Neural cell (in vitro differentiated cells): ENCODE measurements around the gene HSP90AA1. TPM values are rescaled to one million over a fixed set of nuclear protein-coding genes. Genes with fewer than 3 reads are reported as not detected.
"Not testable (repeated sequence)": the region's sequence is repeated elsewhere in the genome, so short reads cannot be mapped to it uniquely, and the experiment has no call there.

ENCODE experiments used
- H2AFZ ChIP-seq: fragments of 200-600, 300-800 bp; sonication (generic), shearing (Covaris generic); 2 replicates; pipeline ENCODE4 v1.6.0; 2014; ENCODE audit warnings: low read depth, mild to moderate bottlenecking, antibody characterized with exemption, low read length, moderate library complexity
- H3F3A ChIP-seq: fragments of 200-600 bp; shearing (Covaris generic); 2 replicates; pipeline ENCODE4 v1.6.1; 2016; ENCODE audit warnings: mild to moderate bottlenecking, moderate library complexity, mixed read lengths, antibody characterized with exemption, low read length; ENCODE audit not compliant: insufficient read depth, poor library complexity, severe bottlenecking
- H3K27ac ChIP-seq: fragments of 200-600, 300-800 bp; sonication (generic), shearing (Covaris generic); 2 replicates; pipeline ENCODE4 v1.5.1; 2014; ENCODE audit warnings: mild to moderate bottlenecking, low read length, moderate library complexity
- H3K27me3 ChIP-seq: fragments of 300-800, 200-600 bp; sonication (generic), shearing (Covaris generic); 2 replicates; pipeline ENCODE4 v1.6.0; 2014; ENCODE audit warnings: mild to moderate bottlenecking, low read depth, low read length, moderate library complexity; ENCODE audit not compliant: insufficient read depth
- H3K36me3 ChIP-seq: fragments of 300-800, 200-600 bp; sonication (generic), shearing (Covaris generic); 2 replicates; pipeline ENCODE4 v1.5.1; 2014; ENCODE audit warnings: mild to moderate bottlenecking, antibody characterized with exemption, low read length, moderate library complexity; ENCODE audit not compliant: insufficient read depth
- H3K4me2 ChIP-seq: fragments of 300-800, 200-600 bp; sonication (generic), shearing (Covaris generic); 2 replicates; pipeline ENCODE4 v1.6.0; 2014; ENCODE audit warnings: mild to moderate bottlenecking, low read length
- H3K4me3 ChIP-seq: fragments of 300-800, 200-600 bp; sonication (generic), shearing (Covaris generic); 2 replicates; pipeline ENCODE4 v1.5.1; 2014; ENCODE audit warnings: mild to moderate bottlenecking, low read length, moderate library complexity
- H3K79me2 ChIP-seq: fragments of 200-600 bp; shearing (Covaris generic); replicated peaks from 2 replicates; pipeline ENCODE4 v1.6.0; 2014; ENCODE audit warnings: mild to moderate bottlenecking, low read length, moderate library complexity; ENCODE audit not compliant: insufficient read depth
- H3K9ac ChIP-seq: fragments of 300-800, 200-600 bp; sonication (generic), shearing (Covaris generic); 2 replicates; pipeline ENCODE4 v1.6.1; 2016; ENCODE audit warnings: mild to moderate bottlenecking, low read length, mixed read lengths
- H3K9me2 ChIP-seq: fragments of 200-600 bp; shearing (Covaris generic); 2 replicates; pipeline ENCODE4 v1.6.1; 2016; ENCODE audit warnings: mild to moderate bottlenecking, low read length, mixed read lengths; ENCODE audit not compliant: insufficient read depth
- H3K9me3 ChIP-seq: fragments of 200-600, 300-800 bp; sonication (generic), shearing (Covaris generic); 2 replicates; pipeline ENCODE4 v1.6.1; 2016; ENCODE audit warnings: mild to moderate bottlenecking, mixed run types, low read length, moderate library complexity, mixed read lengths
- H4K20me1 ChIP-seq: fragments of 200-600 bp; shearing (Covaris generic); 2 replicates; pipeline ENCODE4 v1.6.1; 2016; ENCODE audit warnings: mild to moderate bottlenecking, mixed run types; ENCODE audit not compliant: insufficient read depth
- CTCF ChIP-seq: fragments of 450-650 bp; IDR thresholded peaks from 2 replicates; pipeline ENCODE4 v1.5.1; 2014; ENCODE audit warnings: antibody characterized with exemption, mild to moderate bottlenecking, moderate library complexity; ENCODE audit not compliant: poor library complexity, severe bottlenecking
- EP300 ChIP-seq: fragments of 450-650 bp; conservative IDR thresholded peaks from 2 replicates; pipeline ENCODE4 v1.6.1; 2014; ENCODE audit warnings: antibody characterized with exemption, mild to moderate bottlenecking, moderate library complexity; ENCODE audit not compliant: poor library complexity, severe bottlenecking
- EZH2 ChIP-seq: fragments of 200-600, 300-800 bp; shearing (Covaris generic), sonication (generic); IDR thresholded peaks from 2 replicates; pipeline ENCODE4 v1.6.1; 2014; ENCODE audit warnings: antibody characterized with exemption, low read length, borderline replicate concordance, mild to moderate bottlenecking; ENCODE audit not compliant: insufficient read depth, poor library complexity, severe bottlenecking
- MXI1 ChIP-seq: fragments of 450-650 bp; conservative IDR thresholded peaks from 2 replicates; pipeline ENCODE4 v1.6.1; 2014; ENCODE audit warnings: antibody characterized with exemption, mild to moderate bottlenecking; ENCODE audit not compliant: poor library complexity, severe bottlenecking
- POLR2AphosphoS5 ChIP-seq: IDR thresholded peaks from 2 replicates; pipeline ENCODE4 v1.6.1; 2012
- RAD21 ChIP-seq: fragments of 450-650 bp; conservative IDR thresholded peaks from 2 replicates; pipeline ENCODE4 v1.6.1; 2014; ENCODE audit warnings: antibody characterized with exemption, mild to moderate bottlenecking, moderate library complexity
- REST ChIP-seq: IDR thresholded peaks from 2 replicates; pipeline ENCODE4 v1.6.1; 2012; ENCODE audit warnings: borderline replicate concordance
- SMC3 ChIP-seq: fragments of 450-650 bp; conservative IDR thresholded peaks from 2 replicates; pipeline ENCODE4 v1.6.1; 2014; ENCODE audit warnings: antibody characterized with exemption, mild to moderate bottlenecking, moderate library complexity; ENCODE audit not compliant: poor library complexity
- TAF1 ChIP-seq: IDR thresholded peaks from 2 replicates; pipeline ENCODE4 v1.6.1; 2012; ENCODE audit warnings: low read depth
- polyA plus RNA-seq: library from polyadenylated mRNA; depleted of rRNA; stranded (reverse); fragments of >200 nt; gene quantifications from 2 replicates; pipeline ENCODE4 v1.2.3, GENCODE V29; 2014

Gene HSP90AA1
- polyA plus RNA-seq, 1 donor from 2014 or later: 206 TPM

GRCh38 chr14:102071283-102071998, 15.4 kb downstream of the HSP90AA1 start:
- Histone ChIP-seq H3K79me2 (no peaks in the 10 kb centered on the region), H3K4me2 (no peak overlapping the region), H3K36me3 (no peaks in the 10 kb centered on the region), H3K27ac (no peak overlapping the region), H3K4me3 (no peak overlapping the region), H2AFZ (no peak overlapping the region), H4K20me1 (no peaks in the 10 kb centered on the region), H3K27me3 (no peaks in the 10 kb centered on the region), H3K9me3 (no peaks in the 10 kb centered on the region), H3F3A (no peaks in the 10 kb centered on the region), H3K9ac (no peak overlapping the region), H3K9me2 (no peaks in the 10 kb centered on the region)
- TF ChIP-seq EP300 (no peak), SMC3 (no peak), MXI1 (no peak), TAF1 (no peak), RAD21 (no peak), CTCF (no peak), REST (no peak), EZH2 (no peak), POLR2AphosphoS5 (no peak)

GRCh38 chr14:102066041-102066451, 20.8 kb downstream of the HSP90AA1 start:
- H3K79me2 ChIP-seq: no peaks in the 10 kb centered on the region
- no peak overlapping the region for H3K4me2 ChIP-seq
- no peaks in the 10 kb centered on the region for H3K27me3 ChIP-seq
- no peak overlapping the region for H3K9ac ChIP-seq
- H4K20me1 ChIP-seq: no peaks in the 10 kb centered on the region
- H3K27ac ChIP-seq: no peak overlapping the region
- H3F3A ChIP-seq: no peaks in the 10 kb centered on the region
- no peak overlapping the region for H2AFZ ChIP-seq
- H3K4me3 ChIP-seq: no peak overlapping the region
- TF ChIP-seq EZH2 (no peak), POLR2AphosphoS5 (no peak), SMC3 (no peak), TAF1 (no peak), CTCF (no peak), EP300 (no peak), REST (no peak), RAD21 (no peak), MXI1 (no peak)
- no peaks in the 10 kb centered on the region for H3K9me2 ChIP-seq
- no peaks in the 10 kb centered on the region for H3K36me3 ChIP-seq
- H3K9me3 ChIP-seq: no peaks in the 10 kb centered on the region

GRCh38 chr14:102064590-102064989, 22.3 kb downstream of the HSP90AA1 start:
- H3K27ac ChIP-seq, H2AFZ ChIP-seq, H3K9me3 ChIP-seq, H3K4me2 ChIP-seq, H3K9me2 ChIP-seq, H3K9ac ChIP-seq, H3K36me3 ChIP-seq, H3K79me2 ChIP-seq, H3K4me3 ChIP-seq, H3F3A ChIP-seq, H3K27me3 ChIP-seq, H4K20me1 ChIP-seq: not testable (repeated sequence)
